Transverse colon (tissue), 4 donors: ENCODE measurements around the gene GTF3C1. TPM values are rescaled to one million over a fixed set of nuclear protein-coding genes. Genes with fewer than 3 reads are reported as not detected.

ENCODE experiments used
- DNase-seq: peaks from one replicate; pipeline ENCODE4 v3.0.0-alpha.2; 2019
- H3K27ac ChIP-seq, 4 donors: fragments of 200-600 bp; sonication (generic); 2 replicates each; pipeline ENCODE4 v1.5.1; 2016 to 2018; ENCODE audit warnings: inconsistent platforms in 4 of 4
- H3K27me3 ChIP-seq: fragments of 200-600 bp; sonication (generic); 2 replicates; pipeline ENCODE4 v1.5.1; 2017; ENCODE audit warnings: inconsistent platforms
- H3K36me3 ChIP-seq, 4 donors: fragments of 200-600 bp; sonication (generic); 2 replicates each; pipeline ENCODE4 v1.5.1; 2017 to 2019; ENCODE audit warnings: inconsistent platforms in 4 of 4
- H3K4me1 ChIP-seq, 4 donors: fragments of 200-600 bp; sonication (generic); 2 replicates each; pipeline ENCODE4 v1.5.1; 2017 to 2020; ENCODE audit warnings: inconsistent platforms in 4 of 4
- H3K4me3 ChIP-seq, 4 donors: fragments of 200-600 bp; sonication (generic); 1 replicate in 1 of 4; 2 replicates in 3 of 4; pipeline versions ENCODE4 v1.5.1 to v1.6.1; 2017 to 2019; ENCODE audit warnings: inconsistent platforms in 4 of 4
- H3K9me3 ChIP-seq, 2 donors: fragments of 200-600 bp; sonication (generic); 2 replicates each; pipeline ENCODE4 v1.5.1; 2017 to 2019; ENCODE audit warnings: inconsistent platforms in 2 of 2
- CTCF ChIP-seq, 5 experiments: fragments of 200-600 bp in 3 of 5; fragments of 450-650 bp in 2 of 5; sonication (generic) in 3 of 5; IDR thresholded peaks; 1 replicate in 2 of 5; 2 replicates in 3 of 5; pipeline ENCODE4 v1.5.1; 2016 to 2017; ENCODE audit warnings: antibody characterized with exemption in 5 of 5, inconsistent platforms in 3 of 5, mild to moderate bottlenecking in 2 of 5, moderate library complexity in 1 of 5
- EP300 ChIP-seq: sonication (generic); formaldehyde crosslinking; IDR thresholded peaks from one replicate; pipeline ENCODE4 v1.6.1; 2017; ENCODE audit warnings: antibody characterized with exemption, low read depth
- POLR2A ChIP-seq: fragments of 450-650 bp; IDR thresholded peaks from one replicate; pipeline ENCODE4 v1.6.1; 2016; ENCODE audit warnings: antibody characterized with exemption, mild to moderate bottlenecking, moderate library complexity
- POLR2AphosphoS5 ChIP-seq, 3 donors: sonication (generic); formaldehyde crosslinking; IDR thresholded peaks; one replicate each; pipeline ENCODE4 v1.6.1; 2016; ENCODE audit warnings: antibody characterized with exemption in 3 of 3
- WGBS, 2 donors: methylation state at CpG; one replicate each; pipeline ENCODE4 v1.1.5; 2018; ENCODE audit warnings: low coverage in 1 of 2; 5-methylcytosine and 5-hydroxymethylcytosine counted together
- in situ Hi-C, 4 donors: fragments of 200-750 bp; cut with MboI; loops; one replicate each; pipeline versions ENCODE4 v1.15.0 to v1.15.1; 2017; ENCODE audit warnings: low sequenced_read_pairs in 3 of 4, low pct_ligation_motif_present in 1 of 4, low pct_unique_long_range_greater_than_20kb in 1 of 4
- intact Hi-C: fragments of 100-400 bp; cut with DNase I; formaldehyde crosslinking; loops from one replicate; pipeline ENCODE4 v1.15.1; 2023; ENCODE audit warnings: low total_unique reads
- total RNA-seq, 4 donors: library from RNA; depleted of rRNA; stranded (reverse); fragments of >200 nt; gene quantifications; one replicate each; pipeline ENCODE4 v1.1.0, GENCODE V29; 2016

Gene GTF3C1
- total RNA-seq, 4 donors from 2014 or later = 49.6 to 129 (median 60.1) TPM

DNA sequence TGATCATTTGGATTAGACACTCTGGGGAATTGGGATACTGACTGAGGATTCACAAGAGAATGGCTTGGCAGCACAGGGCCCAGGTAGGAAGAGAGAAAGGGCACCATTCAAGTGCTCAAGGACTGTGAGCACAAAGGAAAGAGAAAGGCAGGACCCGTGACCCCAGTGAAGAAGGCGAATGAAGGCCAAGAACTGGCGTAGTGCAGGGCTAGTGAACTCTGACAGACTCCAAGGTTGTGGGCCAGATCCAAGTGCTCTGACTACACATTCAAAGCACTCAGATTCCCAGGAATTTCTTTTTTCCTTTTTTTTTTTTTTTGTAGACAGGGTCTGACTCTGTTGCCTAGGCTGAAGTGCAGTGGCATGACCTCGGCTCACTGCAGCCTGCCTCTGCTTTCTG lies 5.0 kb downstream of the GTF3C1 start:
- TF ChIP-seq POLR2AphosphoS5 (IDR thresholded peaks at IDR 0.05) = no peak
- TF ChIP-seq CTCF (IDR thresholded peaks at IDR 0.05) = no peak
- no peak for TF ChIP-seq POLR2A
- no peak for TF ChIP-seq EP300
- in situ Hi-C loops = no loop called here
- 88 to 96% methylated on average over 4 of the region's 4 CpGs for WGBS, 2 donors
- H3K9me3 ChIP-seq = no peaks in the 10 kb centered on the region
- H3K27me3 ChIP-seq = no peaks in the 10 kb centered on the region
- no peak overlapping the region for H3K27ac ChIP-seq
- H3K4me3 ChIP-seq = no peak overlapping the region
- no peak for DNase-seq
- intact Hi-C loops = no loop called here
- peaks cover 18 to 29% (median 20%) of the 10 kb centered on the region in 4 donors for H3K4me1 ChIP-seq
- peaks cover 0 to 54% (median 27%) of the 10 kb centered on the region in 4 donors for H3K36me3 ChIP-seq

GRCh38 chr16:27543801-27544200 lies 5.9 kb downstream of the GTF3C1 start:
- H3K27ac ChIP-seq = no peak overlapping the region
- no peak for DNase-seq
- H3K9me3 ChIP-seq = no peaks in the 10 kb centered on the region
- H3K4me3 ChIP-seq = no peak overlapping the region
- H3K36me3 ChIP-seq = peaks cover 0 to 62% (median 28%) of the 10 kb centered on the region in 4 donors
- WGBS, 2 donors = 85 to 100% methylated on average over 1 to 3 of the region's 3 CpGs
- intact Hi-C loops = no loop called here
- no peaks in the 10 kb centered on the region for H3K27me3 ChIP-seq
- TF ChIP-seq POLR2AphosphoS5 (IDR thresholded peaks at IDR 0.05) = no peak
- TF ChIP-seq CTCF (IDR thresholded peaks at IDR 0.05) = no peak
- no peak for TF ChIP-seq EP300
- TF ChIP-seq POLR2A = no peak
- in situ Hi-C loops = no loop called here
- peaks cover 14 to 25% (median 16%) of the 10 kb centered on the region in 4 donors for H3K4me1 ChIP-seq

DNA sequence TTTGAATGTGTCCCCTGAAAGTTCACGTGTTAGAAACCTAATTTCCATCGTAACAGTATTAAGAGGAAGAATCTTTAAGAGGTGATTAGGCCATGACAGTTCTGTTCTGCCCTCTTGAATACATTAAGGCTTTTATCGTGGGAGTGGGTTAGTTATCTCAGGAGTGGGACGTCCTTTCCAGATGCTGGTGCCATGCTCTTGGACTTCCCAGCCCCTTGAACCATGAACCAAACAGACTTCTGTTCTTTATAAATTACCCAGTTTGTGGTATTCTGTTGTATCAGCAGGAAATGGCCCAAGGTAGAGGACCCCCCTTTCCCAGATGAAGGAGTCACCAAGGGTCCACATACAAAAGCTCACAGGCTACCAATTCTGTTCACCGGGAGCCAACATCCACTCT lies 10.1 kb downstream of the GTF3C1 start:
- H3K4me3 ChIP-seq = no peak overlapping the region
- in situ Hi-C loops (no loop called here), intact Hi-C loops (no loop called here)
- no peak overlapping the region for H3K27ac ChIP-seq
- peaks cover 0 to 83% (median 32%) of the 10 kb centered on the region in 4 donors for H3K36me3 ChIP-seq
- DNase-seq = no peak
- TF ChIP-seq EP300 (no peak), POLR2A (no peak), CTCF (IDR thresholded peaks at IDR 0.05) (no peak), POLR2AphosphoS5 (IDR thresholded peaks at IDR 0.05) (no peak)
- H3K9me3 ChIP-seq = no peaks in the 10 kb centered on the region
- no peaks in the 10 kb centered on the region for H3K4me1 ChIP-seq
- no peaks in the 10 kb centered on the region for H3K27me3 ChIP-seq
- WGBS, 2 donors = 67 to 76% methylated on average over 3 to 5 of the region's 5 CpGs

DNA sequence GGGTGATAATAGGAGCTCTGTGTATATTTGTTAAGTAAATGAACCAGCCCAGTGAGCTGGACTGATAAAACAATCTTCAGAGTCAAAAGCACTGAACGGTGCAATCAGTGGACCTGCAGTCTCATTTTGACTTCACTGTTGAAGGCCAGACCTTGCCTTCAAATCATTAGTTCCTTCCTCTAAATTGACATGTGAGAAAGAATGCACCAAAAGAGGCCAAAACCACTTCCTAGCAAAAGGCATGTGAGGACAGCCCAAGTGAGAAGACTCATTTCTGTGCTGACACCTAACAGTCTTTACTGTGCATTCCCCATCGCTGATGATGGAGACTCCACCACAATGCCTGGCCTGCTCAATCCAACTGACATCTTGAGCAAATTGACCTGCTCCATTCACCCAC lies 10.6 kb downstream of the GTF3C1 start:
- intact Hi-C loops (no loop called here), in situ Hi-C loops (no loop called here)
- TF ChIP-seq POLR2A (no peak), EP300 (no peak), POLR2AphosphoS5 (IDR thresholded peaks at IDR 0.05) (no peak)
- no peak overlapping the region for H3K27ac ChIP-seq
- DNase-seq = no peak
- no peaks in the 10 kb centered on the region for H3K9me3 ChIP-seq
- H3K4me1 ChIP-seq = no peaks in the 10 kb centered on the region
- peaks cover 0 to 80% (median 29%) of the 10 kb centered on the region in 4 donors for H3K36me3 ChIP-seq
- WGBS, 2 donors = 71% methylated on average over 2 of the region's 2 CpGs; no CpG with 5 or more reads in 1 of the 2 donors
- no peaks in the 10 kb centered on the region for H3K27me3 ChIP-seq
- H3K4me3 ChIP-seq = no peak overlapping the region

- Histone ChIP-seq H3K27ac (no peak overlapping the region), H3K27me3 (no peaks in the 10 kb centered on the region), H3K4me3 (no peak overlapping the region), H3K9me3 (no peaks in the 10 kb centered on the region), H3K36me3 (peaks cover 0 to 77% (median 26%) of the 10 kb centered on the region in 4 donors), H3K4me1 (no peaks in the 10 kb centered on the region)
- intact Hi-C loops (no loop called here), in situ Hi-C loops (no loop called here)
- TF ChIP-seq POLR2AphosphoS5 (IDR thresholded peaks at IDR 0.05) (no peak), CTCF (IDR thresholded peaks at IDR 0.05) (no peak), POLR2A (no peak), EP300 (no peak)
- DNase-seq = no peak
- WGBS, 2 donors = 83 to 88% methylated on average over 3 to 5 of the region's 5 CpGs
These were observed 11.2 kb downstream of the GTF3C1 start for GRCh38 chr16:27538528-27538927.
